SKM-1 treated with dmso at 0.1 percent for 144 hours (cell line): ENCODE results near the gene JAM3.

ENCODE experiments used
- DNase-seq: peaks from one replicate; lab custom pipeline; 2025; ENCODE audit not compliant: unreplicated experiment; lab: John Stamatoyannopoulos, UW

The JAM3 gene

GRCh38 chr11:134038897-134039470 lies 29.9 kb upstream of the JAM3 start:
- DNase-seq, result no peak

GRCh38 chr11:134039726-134040385 lies 29.0 kb upstream of the JAM3 start:
- no peak for DNase-seq

DNA sequence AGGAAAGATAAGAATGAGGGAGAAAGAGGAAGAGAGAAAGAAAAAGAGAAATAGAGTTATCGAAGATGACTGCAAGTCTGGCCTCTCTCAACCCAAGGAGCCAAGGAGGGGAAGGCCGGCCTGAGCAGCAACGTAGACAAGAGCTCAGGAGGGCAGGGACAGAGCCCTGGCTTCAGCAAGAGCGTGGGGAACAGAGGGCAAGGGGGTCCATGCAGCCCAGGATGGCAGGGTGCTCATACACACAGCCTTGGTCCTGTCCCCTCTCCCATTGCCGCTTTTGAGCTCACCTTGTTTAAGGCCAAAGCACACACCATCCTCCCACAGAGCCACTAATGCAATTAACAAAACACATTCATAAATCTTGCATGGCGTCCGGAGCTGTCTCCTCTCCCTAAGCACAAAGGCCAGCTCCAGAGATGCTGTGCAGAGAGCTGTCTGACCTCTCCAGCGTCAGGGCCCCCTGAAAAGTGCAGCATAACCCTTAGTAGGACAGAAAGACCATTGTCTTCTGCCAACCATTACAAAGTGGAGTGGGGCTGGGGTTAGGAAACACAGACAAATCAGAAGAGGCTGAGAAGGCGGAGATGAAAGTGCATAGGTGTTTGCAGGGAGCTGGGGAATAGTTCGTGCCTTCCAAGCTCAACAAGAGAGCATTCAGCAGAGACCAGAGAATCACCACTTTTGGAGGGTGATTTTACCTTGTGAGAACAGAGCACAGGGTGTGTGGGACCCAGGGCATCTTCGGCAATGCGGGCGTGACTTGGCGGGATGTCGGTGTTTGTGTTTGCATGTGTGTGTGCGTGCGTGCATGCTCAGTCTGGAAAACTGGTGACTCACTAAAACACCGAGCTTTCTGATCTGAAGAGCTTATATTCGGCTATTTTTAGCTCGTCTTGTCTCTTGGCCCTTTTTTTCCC lies 28.2 kb upstream of the JAM3 start:
- DNase-seq, result no peak

- DNase-seq, result no peak
These were observed 27.5 kb upstream of the JAM3 start for GRCh38 chr11:134041349-134041748.

- DNase-seq, result no peak
These were observed 26.8 kb upstream of the JAM3 start for GRCh38 chr11:134041791-134042696.

GRCh38 chr11:134043821-134044420 lies 25.0 kb upstream of the JAM3 start:
- DNase-seq, result no peak

GRCh38 chr11:134044514-134045284 lies 24.2 kb upstream of the JAM3 start:
- no peak for DNase-seq

DNA sequence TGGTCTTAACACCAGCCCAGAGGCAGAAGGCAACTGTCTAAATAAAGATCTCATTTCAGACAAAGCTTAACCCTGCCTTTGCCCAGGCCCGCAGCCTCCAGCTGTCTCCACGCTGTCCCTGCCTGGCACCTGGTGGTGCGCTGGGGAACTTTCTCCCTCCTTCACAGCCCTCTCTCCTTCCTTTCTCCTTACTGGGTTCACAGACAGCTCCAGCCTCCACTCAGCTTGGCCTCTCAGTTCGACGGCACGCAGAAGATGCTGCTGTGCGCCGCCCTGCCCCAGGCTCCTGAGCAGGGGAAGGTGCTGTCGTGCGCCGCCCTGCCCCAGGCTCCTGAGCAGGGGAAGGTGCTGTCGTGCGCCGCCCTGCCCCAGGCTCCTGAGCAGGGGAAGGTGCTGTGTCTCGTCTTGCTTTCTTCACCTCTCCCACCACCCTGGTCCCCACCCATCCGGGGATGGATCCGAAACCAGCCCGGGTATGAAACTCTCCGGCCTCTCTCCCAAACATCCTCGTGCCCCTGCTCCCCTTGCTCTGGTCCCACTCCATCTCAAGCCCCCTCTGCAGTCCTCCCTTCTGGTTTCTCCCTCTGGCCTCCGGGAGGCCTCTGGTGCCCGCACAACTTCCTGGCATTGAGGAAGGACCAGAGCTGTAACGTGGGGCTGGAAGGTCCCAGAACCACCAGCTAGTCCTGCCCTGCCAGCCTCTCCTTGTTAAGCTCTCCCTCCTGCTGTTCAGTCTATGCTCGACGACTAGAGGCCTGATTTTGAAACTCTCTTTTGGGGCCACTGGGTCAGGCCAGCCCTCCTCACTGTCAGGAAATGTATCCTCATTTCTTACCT lies 22.9 kb upstream of the JAM3 start:
- DNase-seq, result no peak

DNA sequence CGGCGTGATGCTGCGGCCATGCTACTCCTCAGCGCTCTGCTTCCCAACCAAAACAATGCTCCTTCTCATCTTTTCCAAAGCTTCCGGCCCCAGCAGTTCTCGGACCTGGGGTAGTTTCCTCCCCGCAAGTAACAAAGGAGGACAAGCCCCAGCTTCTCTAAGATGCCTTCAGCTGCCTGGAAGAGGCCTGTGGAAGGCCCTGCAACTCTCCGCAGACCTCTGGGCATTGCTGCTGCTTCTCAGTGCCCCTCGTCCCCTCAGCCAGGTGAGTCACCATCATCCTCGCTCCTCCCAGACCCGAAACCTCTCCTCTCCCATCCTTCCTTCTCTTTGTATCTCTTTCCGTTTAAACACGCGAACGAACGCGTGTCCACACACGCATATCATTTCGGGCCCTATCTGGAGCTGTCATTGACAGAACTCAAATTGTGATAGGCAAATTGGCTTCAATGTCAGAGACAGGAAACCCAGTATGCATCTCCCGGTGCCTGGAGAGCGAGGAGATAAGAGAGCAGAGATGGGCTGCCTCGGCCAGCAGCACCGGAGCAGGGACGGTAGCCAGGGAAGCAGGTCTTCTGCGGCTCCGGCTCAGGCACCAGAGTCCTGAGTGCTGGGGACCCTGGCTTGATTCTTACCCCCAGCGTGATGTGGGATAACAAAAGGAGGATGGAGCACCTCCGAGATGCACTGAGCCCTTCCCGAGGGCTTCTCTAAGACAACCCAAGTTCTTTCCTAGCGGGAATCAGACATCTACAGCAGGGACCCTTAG lies 22.0 kb upstream of the JAM3 start:
- no peak for DNase-seq

DNA sequence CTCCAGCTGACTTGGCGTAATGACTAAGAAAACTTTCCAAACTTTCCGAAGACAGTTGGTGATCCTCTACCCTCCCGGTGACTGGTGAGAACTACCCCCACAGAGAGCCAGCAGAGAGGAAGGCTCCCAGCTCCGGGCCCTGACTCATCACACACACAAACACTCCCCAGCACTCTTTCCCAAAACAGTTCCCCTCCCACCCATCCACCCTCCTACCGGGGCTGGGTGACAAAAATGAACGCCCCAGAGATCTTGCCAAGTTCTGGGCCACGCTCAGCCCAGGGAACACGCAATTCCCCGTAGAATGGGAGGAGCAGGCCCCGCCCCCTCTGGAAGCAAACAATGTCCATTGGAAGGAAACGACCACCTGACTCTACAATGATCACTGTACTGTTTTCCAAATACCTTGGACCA lies 21.3 kb upstream of the JAM3 start:
- DNase-seq, result no peak

GRCh38 chr11:134048028-134048427 lies 20.8 kb upstream of the JAM3 start:
- no peak for DNase-seq

- no peak for DNase-seq
These were observed 19.6 kb upstream of the JAM3 start for GRCh38 chr11:134049303-134049702.

GRCh38 chr11:134050541-134051383 lies 18.1 kb upstream of the JAM3 start:
- peak; percentile 40 for DNase-seq

GRCh38 chr11:134052395-134052987 lies 16.4 kb upstream of the JAM3 start:
- DNase-seq, result no peak

DNA sequence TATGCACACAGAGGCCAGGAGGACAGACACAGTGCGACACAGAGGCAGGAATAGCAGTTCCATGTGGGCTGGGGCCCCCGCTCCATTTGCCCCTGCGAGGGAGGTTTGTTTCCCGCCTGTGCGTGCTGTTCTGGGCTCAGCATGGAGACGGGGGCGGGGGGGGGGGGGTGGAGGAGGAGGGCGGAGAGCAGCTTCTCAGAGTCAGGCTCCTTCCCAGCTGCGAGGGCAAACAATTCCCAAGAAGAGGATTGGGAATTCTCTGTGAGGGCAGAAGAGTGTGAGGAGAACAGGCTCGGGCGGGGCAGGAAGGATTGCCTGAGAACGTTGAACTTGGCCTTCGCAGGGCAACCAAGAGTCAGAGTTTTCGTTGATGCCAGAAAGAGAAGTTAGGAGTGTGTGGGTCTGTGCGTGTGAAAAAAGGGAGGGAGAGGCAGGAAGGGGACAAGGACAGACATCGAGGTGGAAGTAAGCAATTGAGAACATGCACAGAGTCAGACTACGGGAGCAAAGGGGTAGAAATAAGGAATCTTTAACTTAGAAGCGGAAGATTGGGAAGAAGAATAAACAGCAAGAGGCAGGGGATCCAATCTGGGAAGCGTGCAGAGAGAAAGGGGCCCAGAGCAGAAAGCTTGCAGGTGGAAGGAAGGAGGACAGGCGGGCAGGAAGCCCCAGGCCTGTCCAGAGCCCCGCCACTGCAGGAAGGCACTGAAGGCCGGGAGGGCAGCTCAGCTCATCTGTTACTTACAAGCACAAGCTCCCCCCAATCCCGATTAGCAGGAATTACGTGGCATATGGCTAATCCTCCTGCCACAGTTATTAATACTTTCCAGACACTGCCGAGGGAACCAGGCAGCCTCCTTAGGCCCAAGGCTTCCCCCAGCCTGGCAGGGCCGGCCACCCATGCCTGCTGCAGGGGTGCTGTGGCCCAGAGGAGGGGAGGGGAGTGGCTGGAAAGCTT lies 15.6 kb upstream of the JAM3 start:
- no peak for DNase-seq

DNA sequence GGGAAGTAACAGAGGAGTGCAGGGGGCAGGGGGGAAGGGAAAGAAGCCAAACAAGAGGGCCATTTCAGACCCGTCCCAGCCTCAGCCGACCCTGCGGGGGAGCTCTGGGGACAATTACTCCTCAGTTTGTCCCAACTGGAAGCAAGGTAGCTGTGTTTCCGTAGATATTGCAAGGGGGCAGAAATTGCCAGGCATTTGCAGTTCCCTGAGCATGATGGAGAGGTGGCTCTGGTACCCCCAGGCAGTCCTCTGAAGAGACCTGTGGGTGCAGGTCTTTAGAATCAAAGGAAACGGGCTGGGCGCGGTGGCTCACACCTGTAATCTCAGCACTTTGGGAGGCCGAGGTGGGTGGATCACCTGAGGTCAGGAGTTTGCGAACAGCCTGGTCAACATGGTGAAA lies 13.8 kb upstream of the JAM3 start:
- DNase-seq, result no peak
